T47D (cell line): Measurements from ENCODE around the gene DROSHA.
"Not testable (repeated sequence)": the region's sequence is repeated elsewhere in the genome, so short reads cannot be mapped to it uniquely, and the experiment has no call there.

ENCODE experiments used
- DNase-seq, 2 experiments: peaks; one replicate each; pipeline versions ENCODE4 v3.0.0 to v3.0.0-alpha.2; 2011 to 2012; ENCODE audit warnings: low read depth in 1 of 2, low spot score in 1 of 2
- JUND ChIP-seq: IDR thresholded peaks from 2 replicates; pipeline ENCODE4 v1.6.1; 2012; ENCODE audit warnings: low read depth
- in situ Hi-C: cut with HindIII; loops from 2 replicates; pipeline ENCODE4 v1.10.0; 2016; ENCODE audit warnings: low sequenced_read_pairs, low pct_unique_long_range_greater_than_20kb

The DROSHA gene

GRCh38 chr5:31553863-31554262 lies 22.0 kb upstream of the DROSHA start:
- no peak for DNase-seq
- TF ChIP-seq JUND = no peak
- in situ Hi-C loops = no loop called here

DNA sequence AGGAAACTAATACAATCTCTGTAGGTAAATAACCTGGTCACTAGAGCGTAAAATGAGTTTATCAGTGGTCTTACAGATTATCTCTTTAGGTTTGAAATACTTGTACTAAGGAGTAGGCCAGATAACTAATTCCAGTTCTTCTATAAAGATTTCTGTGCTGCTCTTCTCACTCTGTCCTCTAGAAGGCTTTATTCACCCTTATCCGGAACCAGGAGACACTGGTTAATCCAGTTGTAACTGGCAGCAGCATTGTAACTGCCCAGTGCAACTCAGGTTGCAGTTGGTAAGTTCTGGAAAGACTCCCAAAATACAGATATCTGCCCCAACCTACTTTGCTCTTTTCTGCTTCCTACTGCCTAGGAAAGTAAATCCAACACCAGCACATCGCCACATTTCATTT lies 20.0 kb upstream of the DROSHA start:
- DNase-seq = peak; percentile 19 to 71
- TF ChIP-seq JUND = no peak
- in situ Hi-C loops = no loop called here

DNA sequence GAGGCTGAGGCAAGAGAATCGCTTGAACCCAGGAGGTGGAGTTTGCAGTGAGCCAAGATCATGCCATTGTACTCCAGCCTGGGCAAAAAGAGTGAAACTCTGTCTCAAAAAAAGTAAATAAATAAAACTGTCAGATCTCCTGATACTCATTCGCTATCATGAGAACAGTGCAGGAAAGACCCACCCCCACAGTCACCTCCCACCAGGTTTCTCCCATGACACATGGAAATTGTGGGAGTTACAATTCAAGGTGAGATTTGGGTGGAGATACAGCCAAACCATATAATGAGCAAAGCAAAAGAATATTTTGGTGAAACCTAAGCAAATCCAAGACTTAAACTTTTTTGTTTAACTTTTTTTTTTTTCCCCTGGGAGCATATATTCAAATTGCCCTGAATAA lies 17.2 kb upstream of the DROSHA start:
- DNase-seq, in situ Hi-C loops: not testable (repeated sequence)

DNA sequence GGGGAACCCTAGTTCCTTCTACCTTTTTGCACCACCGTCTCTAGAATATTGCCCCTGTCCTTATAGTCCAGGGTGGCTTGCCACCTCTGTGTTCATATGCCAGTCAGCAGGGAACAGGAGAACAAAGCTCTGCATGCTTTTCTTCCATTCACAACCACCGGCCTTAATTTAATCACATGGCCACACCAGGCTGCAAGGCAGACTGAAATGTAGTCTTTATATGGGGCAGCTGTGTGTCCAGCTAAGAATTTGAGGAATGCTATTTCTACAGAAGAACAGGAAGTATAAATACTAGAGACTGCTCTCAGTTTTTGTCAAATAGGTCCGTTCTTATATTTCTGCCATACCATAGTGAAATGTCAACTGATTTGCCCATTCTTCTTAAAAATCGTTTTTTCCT lies 6.0 kb upstream of the DROSHA start:
- TF ChIP-seq JUND = no peak
- in situ Hi-C loops = no loop called here
- no peak for DNase-seq

DNA sequence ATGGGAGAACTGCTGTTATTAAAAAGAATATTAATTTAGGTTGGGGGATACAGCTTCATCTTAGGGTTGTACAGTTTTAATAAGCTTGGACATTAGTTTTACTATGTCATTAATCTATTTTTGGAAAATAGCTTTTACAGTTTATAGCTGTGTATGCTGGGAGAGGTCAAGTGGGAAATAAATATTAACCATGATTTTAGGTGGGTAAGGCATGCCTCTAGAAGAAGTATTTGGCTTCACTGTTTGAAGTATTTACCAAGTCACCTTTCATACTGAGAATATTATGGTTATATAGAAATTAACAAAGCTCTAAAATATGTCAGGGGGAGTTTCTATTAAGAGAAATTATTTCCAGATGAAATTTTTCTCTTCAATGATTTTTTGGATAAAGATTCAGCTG lies 5.5 kb upstream of the DROSHA start:
- TF ChIP-seq JUND = no peak
- no peak for DNase-seq
- in situ Hi-C loops = no loop called here

DNA sequence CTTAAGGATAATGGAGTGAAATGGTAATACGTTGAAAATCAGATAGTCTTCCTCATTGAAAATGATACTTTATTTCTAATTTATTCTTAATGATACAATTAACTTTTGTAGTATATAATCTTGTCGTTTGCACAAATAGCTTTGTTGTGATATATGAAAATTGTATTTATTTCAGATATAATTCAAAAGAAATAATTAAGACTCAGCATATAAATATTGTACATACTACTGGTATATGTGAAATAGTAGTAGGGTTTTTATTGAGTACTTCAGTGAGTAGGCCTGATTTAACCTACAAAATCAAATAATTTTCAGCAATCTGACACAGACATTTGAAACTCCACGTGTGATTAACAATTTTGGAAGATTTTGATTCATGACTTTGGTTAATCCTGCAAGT lies 5.0 kb upstream of the DROSHA start:
- TF ChIP-seq JUND = no peak
- DNase-seq = no peak
- in situ Hi-C loops = no loop called here

DNA sequence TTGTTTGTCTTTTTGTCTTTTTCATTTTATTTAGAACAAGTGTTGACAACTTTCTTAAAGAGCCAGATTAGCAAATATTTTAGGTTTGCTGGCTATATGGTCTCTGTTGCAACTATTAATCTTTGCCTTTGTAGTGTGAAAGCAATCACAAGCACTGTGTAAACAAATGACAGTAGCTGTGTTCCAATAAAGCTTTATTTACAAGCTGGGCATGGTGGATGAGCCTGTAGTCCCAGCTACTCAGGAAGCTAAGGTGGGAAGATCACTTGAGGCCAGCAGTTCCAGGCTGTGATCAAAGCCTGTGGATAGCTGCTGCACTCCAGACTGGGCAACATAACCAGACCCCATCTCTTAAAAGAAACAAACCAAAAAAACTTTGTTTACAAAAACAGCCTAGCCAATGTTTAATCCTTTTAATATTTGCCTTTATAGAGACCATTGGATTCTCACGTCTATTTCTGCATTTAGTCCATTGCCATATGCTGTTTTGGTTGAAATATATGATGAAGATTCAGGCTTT lies 2.7 kb upstream of the DROSHA start:
- in situ Hi-C loops = no loop called here
- no peak for DNase-seq
- no peak for TF ChIP-seq JUND

GRCh38 chr5:31531543-31531887 lies 378 bp downstream of the DROSHA start:
- no peak for TF ChIP-seq JUND
- in situ Hi-C loops = no loop called here
- DNase-seq = peak in 1 of 2 experiments; percentile 28

DNA sequence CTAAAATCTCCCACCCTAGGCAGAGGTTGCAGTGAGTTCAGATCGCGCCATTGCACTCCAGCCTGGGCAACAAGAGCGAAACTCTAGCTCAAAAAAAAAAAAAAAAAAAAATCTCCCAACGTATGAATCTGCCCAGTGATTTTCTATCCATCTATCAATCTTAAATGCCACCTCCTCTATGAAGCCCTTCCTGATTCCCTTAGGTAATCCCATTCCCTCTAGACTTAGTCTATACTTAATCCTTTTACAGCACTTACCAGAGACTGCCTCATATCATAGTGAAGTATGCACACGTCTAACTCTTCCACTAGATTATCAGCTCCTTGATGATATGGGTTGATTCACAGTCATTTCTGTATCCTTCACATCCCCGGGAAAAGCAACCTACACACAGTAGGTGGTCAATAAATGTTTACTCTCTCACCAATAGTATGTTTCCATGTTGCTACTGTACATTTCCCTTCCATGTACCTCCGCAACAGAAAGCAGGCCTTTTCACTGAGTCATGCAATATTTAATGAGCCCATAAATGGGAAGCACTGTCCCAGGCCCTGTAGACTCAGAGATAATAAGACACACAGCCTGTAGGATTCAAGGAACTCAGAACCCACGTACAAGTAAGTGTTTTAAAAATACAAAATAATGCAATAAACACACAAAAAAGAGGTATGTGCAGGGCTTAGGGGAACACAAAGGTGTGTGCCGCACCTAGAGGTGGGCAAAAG lies 1.2 kb downstream of the DROSHA start:
- in situ Hi-C loops = no loop called here
- no peak for TF ChIP-seq JUND
- no peak for DNase-seq

DNA sequence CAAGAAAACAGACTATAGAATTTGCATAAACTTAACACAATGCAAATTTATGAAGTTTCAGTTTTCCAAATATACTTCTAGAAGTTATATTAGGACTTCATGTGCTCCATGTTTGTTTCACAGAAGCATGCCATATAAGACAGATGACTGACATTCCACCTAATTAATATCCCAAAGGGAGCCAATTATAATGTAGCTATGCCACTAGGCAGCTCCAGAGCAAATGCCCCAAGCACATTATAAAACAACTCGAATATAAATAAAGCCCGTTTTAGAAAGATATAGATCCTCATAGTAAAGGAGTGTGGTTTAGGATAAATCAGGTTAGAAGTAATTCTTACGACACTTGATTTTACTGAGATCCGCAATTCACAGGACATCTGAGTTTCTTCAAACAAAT lies 8.9 kb downstream of the DROSHA start:
- no peak for TF ChIP-seq JUND
- in situ Hi-C loops = no loop called here

GRCh38 chr5:31516802-31517201 lies 15.1 kb downstream of the DROSHA start:
- no peak for TF ChIP-seq JUND
- DNase-seq = no peak
- in situ Hi-C loops = no loop called here

More for the DNA sequence above, 8.9 kb downstream of the DROSHA start:
- DNase-seq = no peak

DNA sequence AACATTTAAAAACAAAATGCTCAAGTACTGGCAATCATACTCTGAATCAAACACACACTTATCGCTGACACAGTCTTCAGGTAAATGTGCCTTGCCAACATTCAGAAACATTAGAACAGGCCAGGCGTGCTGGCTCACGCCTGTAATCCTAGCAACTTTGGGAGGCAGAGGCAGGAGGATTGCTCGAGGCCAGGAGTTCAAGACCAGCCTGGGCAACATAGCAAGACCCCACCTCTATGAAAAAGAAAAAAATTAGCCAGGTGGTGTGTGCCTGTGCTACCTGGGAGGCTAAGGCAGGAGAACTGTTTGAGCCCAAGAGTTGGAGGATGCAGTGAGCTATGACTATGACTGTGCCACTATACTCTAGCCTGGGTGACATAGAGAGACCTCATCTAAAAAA lies 20.6 kb downstream of the DROSHA start:
- DNase-seq = no peak
- TF ChIP-seq JUND = no peak
- in situ Hi-C loops = no loop called here

DNA sequence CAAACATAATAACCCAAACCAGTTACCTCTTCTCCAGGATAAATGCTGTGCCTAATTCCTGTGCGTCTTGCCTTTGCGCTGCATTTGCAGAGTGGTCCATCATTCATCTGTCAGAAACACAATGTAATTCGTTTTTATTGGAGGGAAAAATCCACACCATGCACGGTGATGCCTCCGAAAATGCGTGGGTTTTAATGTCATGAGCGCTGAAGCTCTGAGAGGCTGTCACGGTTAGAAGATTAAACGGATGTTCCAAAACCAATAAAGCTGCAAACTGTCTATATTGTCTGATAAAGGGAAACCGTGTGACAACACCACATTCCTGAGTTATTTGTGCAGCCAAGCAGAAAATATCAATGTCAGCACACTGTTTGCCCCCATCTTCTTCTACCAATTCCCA lies 27.4 kb downstream of the DROSHA start:
- DNase-seq = no peak
- in situ Hi-C loops = no loop called here
- no peak for TF ChIP-seq JUND

GRCh38 chr5:31502506-31502905 lies 29.4 kb downstream of the DROSHA start:
- in situ Hi-C loops = no loop called here
- TF ChIP-seq JUND = no peak
- no peak for DNase-seq
